OCI-LY1 (cell line): ENCODE data around the gene TMEM106A.
A peak's percentile ranks its signal among the peaks of the same experiment; 100 is the strongest.
"Not testable (repeated sequence)": the region's sequence is repeated elsewhere in the genome, so short reads cannot be mapped to it uniquely, and the experiment has no call there.

Experiments used
- H2AFZ ChIP-seq: fragments of 200-600 bp; sonication (generic), shearing (Covaris generic); 2 replicates; pipeline ENCODE4 v1.6.0; 2014; ENCODE audit warnings: antibody characterized with exemption, mild to moderate bottlenecking, low read length
- H3F3A ChIP-seq: fragments of 200-600 bp; sonication (generic), shearing (Covaris generic); 2 replicates; pipeline ENCODE4 v1.6.0; 2014; ENCODE audit warnings: mild to moderate bottlenecking, antibody characterized with exemption, low read length, moderate library complexity; ENCODE audit not compliant: insufficient read depth
- H3K27ac ChIP-seq: fragments of 200-600 bp; sonication (generic); 2 replicates; pipeline ENCODE4 v1.5.1; 2014; ENCODE audit warnings: low read length, mixed run types, mild to moderate bottlenecking, low read depth; ENCODE audit not compliant: poor library complexity, severe bottlenecking
- H3K27me3 ChIP-seq: fragments of 200-600 bp; sonication (generic); 2 replicates; pipeline ENCODE4 v1.6.0; 2014; ENCODE audit warnings: antibody characterized with exemption, mild to moderate bottlenecking, low read length, moderate library complexity; ENCODE audit not compliant: insufficient read depth
- H3K36me3 ChIP-seq: fragments of 200-600 bp; sonication (generic); 2 replicates; pipeline ENCODE4 v1.6.1; 2014; ENCODE audit warnings: mild to moderate bottlenecking, antibody characterized with exemption, low read length, moderate library complexity, mixed read lengths; ENCODE audit not compliant: insufficient read depth
- H3K4me1 ChIP-seq: fragments of 200-600 bp; sonication (generic); 2 replicates; pipeline ENCODE4 v1.5.1; 2014; ENCODE audit warnings: mild to moderate bottlenecking, low read length, moderate library complexity; ENCODE audit not compliant: insufficient read depth, severe bottlenecking
- H3K4me2 ChIP-seq: fragments of 200-600 bp; sonication (generic), shearing (Covaris generic); 2 replicates; pipeline ENCODE4 v1.6.1; 2014; ENCODE audit warnings: low read length
- H3K4me3 ChIP-seq: fragments of 200-600 bp; sonication (generic); 2 replicates; pipeline ENCODE4 v1.5.1; 2014; ENCODE audit warnings: low read length, low read depth, mild to moderate bottlenecking, mixed read lengths; ENCODE audit not compliant: poor library complexity, severe bottlenecking
- H3K79me2 ChIP-seq: fragments of 200-600 bp; shearing (Covaris generic); 2 replicates; pipeline ENCODE4 v1.6.1; 2016; ENCODE audit warnings: mixed run types, low read length, mixed read lengths; ENCODE audit not compliant: insufficient read depth
- H3K9ac ChIP-seq: fragments of 200-600 bp; sonication (generic), shearing (Covaris generic); 2 replicates; pipeline ENCODE4 v1.6.1; 2014; ENCODE audit warnings: mild to moderate bottlenecking, low read length, mixed read lengths
- H3K9me2 ChIP-seq: fragments of 200-600 bp; sonication (generic), shearing (Covaris generic); 2 replicates; pipeline ENCODE4 v1.6.1; 2014; ENCODE audit warnings: low read depth, mild to moderate bottlenecking, low read length, mixed read lengths
- H3K9me3 ChIP-seq: fragments of 200-600 bp; shearing (Covaris generic); 2 replicates; pipeline ENCODE4 v1.6.1; 2014; ENCODE audit warnings: low read length, mixed read lengths
- H4K20me1 ChIP-seq: fragments of 200-600 bp; sonication (generic), shearing (Covaris generic); 2 replicates; pipeline ENCODE4 v1.6.0; 2016; ENCODE audit warnings: mild to moderate bottlenecking, low read length; ENCODE audit not compliant: insufficient read depth
- CTCF ChIP-seq: fragments of 200-600 bp; sonication (generic), shearing (Covaris generic); IDR thresholded peaks from 2 replicates; pipeline ENCODE4 v1.5.1; 2017; ENCODE audit warnings: mild to moderate bottlenecking, antibody characterized with exemption, low read length, moderate library complexity, mixed read lengths
- EZH2 ChIP-seq: fragments of 200-600 bp; sonication (generic), shearing (Covaris generic); IDR thresholded peaks from 2 replicates; pipeline ENCODE4 v1.8.0; 2017; ENCODE audit warnings: borderline replicate concordance, mixed run types, mild to moderate bottlenecking, antibody characterized with exemption, low read length, moderate library complexity, mixed read lengths

The TMEM106A gene

GRCh38 chr17:43175213-43176118 is 36.2 kb upstream of the TMEM106A start:
- Histone ChIP-seq H3K4me3 (no peak overlapping the region), H3F3A (no peaks in the 10 kb centered on the region), H3K4me2 (no peak overlapping the region; the same call in 1 of the 2 replicates), H3K9me2 (no peaks in the 10 kb centered on the region), H3K9me3 (no peaks in the 10 kb centered on the region), H3K4me1 (peaks cover 24% of the 10 kb centered on the region), H3K36me3 (peaks cover 54% of the 10 kb centered on the region; the same call in 1 of the 2 replicates), H3K79me2 (peaks cover 12% of the 10 kb centered on the region), H3K27me3 (no peaks in the 10 kb centered on the region), H4K20me1 (no peaks in the 10 kb centered on the region), H3K27ac (peak overlapping the region; percentile 45), H3K9ac (no peak overlapping the region), H2AFZ (no peak overlapping the region)
- no peak for TF ChIP-seq CTCF
- TF ChIP-seq EZH2 = no peak

GRCh38 chr17:43176119-43176570 is 35.5 kb upstream of the TMEM106A start:
- no peaks in the 10 kb centered on the region for H4K20me1 ChIP-seq
- H3K9me3 ChIP-seq = no peaks in the 10 kb centered on the region
- peaks cover 12% of the 10 kb centered on the region for H3K79me2 ChIP-seq
- peaks cover 24% of the 10 kb centered on the region for H3K4me1 ChIP-seq
- H3K36me3 ChIP-seq = peaks cover 58% of the 10 kb centered on the region; the same call in 1 of the 2 replicates
- H3K9ac ChIP-seq = no peak overlapping the region
- TF ChIP-seq EZH2 (no peak), CTCF (no peak)
- H3F3A ChIP-seq = no peaks in the 10 kb centered on the region
- no peak overlapping the region for H3K4me3 ChIP-seq
- H3K9me2 ChIP-seq = no peaks in the 10 kb centered on the region
- 0 out of 2 replicates have a peak overlapping the region, but pooled peaks have one; percentile 11 for H3K4me2 ChIP-seq
- no peaks in the 10 kb centered on the region for H3K27me3 ChIP-seq
- no peak overlapping the region for H2AFZ ChIP-seq
- H3K27ac ChIP-seq = peak overlapping the region; percentile 45

- no peaks in the 10 kb centered on the region for H3F3A ChIP-seq
- H3K4me3 ChIP-seq = no peak overlapping the region
- H2AFZ ChIP-seq = no peak overlapping the region
- H3K9ac ChIP-seq = no peak overlapping the region
- no peaks in the 10 kb centered on the region for H3K4me1 ChIP-seq
- no peaks in the 10 kb centered on the region for H4K20me1 ChIP-seq
- no peaks in the 10 kb centered on the region for H3K9me3 ChIP-seq
- no peaks in the 10 kb centered on the region for H3K27me3 ChIP-seq
- peaks cover 36% of the 10 kb centered on the region for H3K36me3 ChIP-seq
- TF ChIP-seq CTCF = no peak
- TF ChIP-seq EZH2 = no peak
- H3K79me2 ChIP-seq = no peaks in the 10 kb centered on the region
- H3K27ac ChIP-seq = no peak overlapping the region
- H3K4me2 ChIP-seq = no peak overlapping the region
- H3K9me2 ChIP-seq = no peaks in the 10 kb centered on the region
Measured at GRCh38 chr17:43183921-43184320, 27.8 kb upstream of the TMEM106A start.

GRCh38 chr17:43186656-43187055 is 25.0 kb upstream of the TMEM106A start:
- H3K36me3 ChIP-seq = peaks cover 43% of the 10 kb centered on the region
- H4K20me1 ChIP-seq, H3F3A ChIP-seq, H3K9me2 ChIP-seq, H3K4me2 ChIP-seq, H3K79me2 ChIP-seq, H2AFZ ChIP-seq, H3K27ac ChIP-seq, H3K9ac ChIP-seq, H3K9me3 ChIP-seq, H3K27me3 ChIP-seq, H3K4me1 ChIP-seq, H3K4me3 ChIP-seq: not testable (repeated sequence)
